CD4-positive, alpha-beta T cell treated with Interleukin-17A for 1 hour (primary cell): ENCODE data around the gene GRB10.
"Not testable (repeated sequence)": the region's sequence is repeated elsewhere in the genome, so short reads cannot be mapped to it uniquely, and the experiment has no call there.

Experiments
- DNase-seq: peaks from one replicate; pipeline ENCODE4 v3.0.0-alpha.2; 2020

The GRB10 gene

DNA sequence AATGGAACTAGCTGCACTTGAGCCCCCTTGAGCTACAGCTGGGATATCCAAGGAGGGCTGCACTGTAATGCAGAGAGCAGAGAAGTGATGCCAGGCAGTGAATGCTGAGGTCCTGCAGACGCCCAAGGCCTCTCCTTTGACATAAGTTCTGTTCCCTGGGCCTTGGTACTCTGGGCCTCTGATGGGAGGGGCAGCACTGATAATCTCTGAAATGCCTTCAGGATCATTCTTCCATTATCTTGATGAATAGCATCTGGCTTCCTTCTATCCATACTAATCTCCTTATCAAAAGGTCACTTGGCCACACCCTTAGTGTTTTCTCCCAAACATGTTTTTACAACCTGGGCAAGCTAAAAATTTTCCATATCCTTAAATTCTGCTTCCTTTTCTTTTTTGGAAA is 6.9 kb downstream of the GRB10 start:
- DNase-seq, result no peak

DNA sequence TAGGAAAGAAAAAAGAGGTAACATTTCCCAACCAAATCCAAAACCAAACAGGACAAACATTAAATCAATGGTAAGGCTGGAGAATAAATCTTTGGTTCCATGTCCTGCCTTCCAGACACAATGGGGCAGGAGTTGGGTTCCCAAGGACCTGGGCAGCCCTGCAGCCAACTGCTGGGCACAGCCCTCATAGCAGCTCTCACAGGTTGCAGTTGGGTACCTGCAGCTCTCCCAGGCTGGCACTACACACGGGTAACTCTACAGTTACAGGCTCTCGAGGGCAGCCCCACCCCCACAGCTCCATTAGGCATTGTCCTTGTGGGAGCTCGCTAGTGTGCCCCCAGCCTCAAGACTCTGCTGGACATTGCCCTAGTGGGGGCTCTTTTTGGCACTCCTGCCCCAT is 7.5 kb downstream of the GRB10 start:
- DNase-seq, result no peak

DNA sequence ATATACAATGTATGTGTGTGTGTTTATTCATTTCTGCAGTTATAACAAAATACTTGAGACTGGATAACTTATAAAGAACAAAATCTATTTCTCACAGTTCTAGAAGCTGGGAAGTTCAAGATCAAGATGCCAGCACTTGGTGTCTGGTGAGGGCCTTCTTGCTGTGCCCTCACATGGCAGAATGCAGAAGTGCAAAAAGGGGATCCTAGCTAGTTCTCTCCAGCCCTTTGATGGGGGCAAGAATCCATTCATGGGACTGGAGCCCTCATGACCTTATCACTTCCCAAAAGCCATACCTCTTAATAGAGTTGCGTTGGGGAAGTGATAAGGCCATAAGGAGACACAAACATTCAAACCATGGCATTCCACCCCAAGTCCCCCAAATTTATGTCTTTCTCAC is 8.4 kb downstream of the GRB10 start:
- no peak for DNase-seq

DNA sequence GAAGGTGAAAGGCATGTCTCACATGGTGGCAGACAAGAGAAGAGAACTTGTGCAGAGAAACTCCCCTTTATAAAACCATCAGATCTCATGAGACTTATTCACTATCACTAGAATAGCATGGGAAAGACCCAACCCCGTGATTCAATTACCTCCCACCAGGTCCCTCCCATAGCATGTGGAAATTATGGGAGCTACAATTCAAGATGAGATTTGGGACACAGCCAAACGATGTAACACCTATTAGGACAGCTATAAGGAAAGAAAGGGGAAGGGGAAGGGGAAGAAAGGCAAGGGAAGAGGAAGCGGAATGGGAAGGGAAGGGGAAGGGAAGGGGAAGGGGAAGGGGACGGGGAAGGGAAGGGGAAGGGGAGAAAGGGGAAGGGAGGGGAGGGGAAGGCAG is 9.6 kb downstream of the GRB10 start:
- DNase-seq, result not testable (repeated sequence)

DNA sequence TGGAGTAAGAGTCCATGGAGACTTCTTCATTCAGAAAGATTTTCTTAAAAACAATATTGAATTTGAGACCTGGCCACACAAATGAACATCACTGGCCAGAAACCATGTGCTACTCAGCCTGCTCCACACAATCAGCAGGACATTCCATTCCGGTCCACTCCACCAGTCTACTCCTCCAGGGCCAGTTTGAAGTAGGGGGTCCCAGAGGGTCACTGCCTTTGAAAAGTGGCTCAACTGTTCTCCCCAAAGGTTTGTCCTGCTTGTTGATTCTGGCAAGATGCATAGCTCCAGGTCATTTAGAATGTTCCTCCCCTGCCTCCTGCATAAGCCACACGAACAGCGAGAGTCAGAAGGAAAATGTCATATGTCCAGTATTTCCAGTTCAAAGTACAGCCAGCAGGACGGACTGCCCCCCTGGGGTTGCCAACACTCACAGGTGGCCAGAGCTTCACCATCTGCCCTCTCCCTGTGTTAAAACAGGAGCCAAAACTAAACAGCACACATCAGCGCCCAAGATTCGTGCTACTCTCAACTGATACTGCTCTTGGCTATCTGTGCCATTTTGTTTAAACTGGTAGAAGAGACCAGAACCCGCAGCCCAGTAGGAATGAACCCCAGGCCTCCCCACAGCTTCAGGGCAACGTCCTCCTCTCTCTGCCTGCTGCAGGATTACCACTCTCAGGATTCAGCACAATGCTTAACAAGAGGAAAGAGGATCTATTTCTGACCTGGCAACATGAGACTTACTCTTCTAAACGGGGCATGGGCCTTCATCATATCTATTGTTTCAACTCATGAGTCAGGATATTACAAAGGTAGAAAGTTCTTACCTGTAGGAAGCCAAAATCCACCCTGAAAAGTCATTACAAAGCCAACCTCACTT is 11.3 kb downstream of the GRB10 start:
- DNase-seq, result no peak

DNA sequence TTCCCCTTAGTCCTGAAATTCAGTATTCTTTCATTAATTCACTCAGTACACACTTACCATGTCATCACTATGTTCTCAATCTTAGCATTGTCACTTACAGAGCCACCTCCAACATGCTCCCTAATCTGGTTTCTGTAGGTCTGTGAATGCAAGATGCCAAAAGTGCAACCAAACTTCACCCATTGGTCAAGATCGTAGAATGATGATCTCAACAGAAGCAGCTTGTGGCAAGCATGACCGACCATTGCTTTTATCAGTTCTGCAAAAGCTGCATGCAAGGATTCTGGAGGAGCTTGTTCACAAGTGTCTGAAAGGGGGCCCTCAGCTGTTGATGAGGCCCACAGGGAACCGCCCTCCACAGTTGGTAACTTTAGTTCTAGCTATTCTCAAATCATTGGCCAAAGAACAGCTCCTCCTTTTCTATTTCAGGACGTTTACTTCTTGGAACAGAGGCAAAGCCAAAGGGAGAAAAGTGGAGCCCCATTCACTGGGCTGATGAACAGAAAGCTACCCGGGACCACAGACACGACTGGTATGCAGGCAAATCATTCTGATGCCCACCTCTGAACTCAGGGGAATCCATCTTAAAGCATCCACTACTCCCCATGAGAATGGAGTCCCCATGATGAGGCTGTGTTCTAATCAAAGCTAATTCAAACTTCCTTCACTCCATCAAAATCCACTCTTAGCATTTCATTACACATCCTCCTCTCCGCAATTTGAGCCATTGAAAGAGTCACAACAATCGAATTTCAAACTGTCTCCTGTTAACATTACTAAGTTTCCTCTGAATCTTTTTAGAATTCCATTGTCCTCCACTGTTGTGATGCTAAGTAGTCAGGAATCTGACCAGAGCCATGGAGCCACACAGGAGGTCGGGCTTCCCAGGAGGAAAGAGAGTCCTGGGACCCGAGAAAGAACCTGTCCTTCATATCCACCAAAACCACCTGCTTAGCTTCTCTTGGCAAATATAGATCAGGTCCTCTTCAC is 13.9 kb downstream of the GRB10 start:
- no peak for DNase-seq

DNA sequence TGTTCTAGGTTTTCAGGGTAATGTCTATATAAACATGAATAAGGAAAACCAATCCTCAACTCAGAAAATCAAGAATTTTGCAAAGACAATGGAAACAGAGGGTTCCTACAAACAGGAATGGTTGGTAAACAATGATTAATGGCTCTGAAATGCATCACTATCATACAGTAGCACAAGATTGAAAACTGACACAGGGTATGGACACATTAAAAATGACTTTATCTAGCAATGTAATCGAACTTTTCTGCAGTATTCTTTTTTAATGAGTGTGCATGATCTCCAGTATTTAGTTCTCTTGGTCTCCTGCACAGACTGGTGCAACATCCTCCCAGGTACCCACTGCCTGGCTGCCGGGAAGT is 15.9 kb downstream of the GRB10 start:
- no peak for DNase-seq

DNA sequence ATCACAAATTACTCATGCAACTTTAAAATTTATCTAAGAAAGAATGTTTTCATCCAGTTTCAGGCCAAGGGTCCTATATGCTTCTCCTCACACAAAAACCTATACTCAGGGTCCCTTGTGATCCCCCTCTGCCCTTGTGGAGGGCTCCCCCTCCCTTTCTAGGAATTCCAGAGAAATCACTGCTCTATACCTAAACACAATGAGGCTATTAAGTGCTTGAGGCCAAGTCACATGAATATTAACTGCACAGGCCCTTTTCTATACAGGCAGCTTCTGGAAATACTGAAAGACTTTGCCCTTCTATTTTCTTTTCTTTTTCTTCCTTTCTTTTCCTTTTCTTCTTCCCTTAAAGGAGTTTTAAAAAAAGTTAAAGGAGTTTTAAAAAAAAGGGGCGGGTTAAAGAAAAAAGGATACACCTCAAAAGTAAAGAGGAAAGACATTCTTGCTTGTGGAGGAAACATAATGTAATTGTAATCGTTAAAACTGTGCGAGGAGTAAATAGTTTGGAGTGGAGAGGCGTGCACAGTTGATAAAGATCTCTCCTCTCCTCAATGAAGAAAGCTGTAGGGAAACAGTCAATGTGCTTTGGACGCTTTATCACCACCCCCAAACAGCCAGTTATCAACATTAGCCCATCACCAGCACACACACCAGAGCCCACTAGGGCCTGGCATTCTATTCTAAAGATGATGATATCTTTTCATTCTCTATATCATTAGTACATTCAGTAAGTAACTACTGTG is 16.4 kb downstream of the GRB10 start:
- no peak for DNase-seq

DNA sequence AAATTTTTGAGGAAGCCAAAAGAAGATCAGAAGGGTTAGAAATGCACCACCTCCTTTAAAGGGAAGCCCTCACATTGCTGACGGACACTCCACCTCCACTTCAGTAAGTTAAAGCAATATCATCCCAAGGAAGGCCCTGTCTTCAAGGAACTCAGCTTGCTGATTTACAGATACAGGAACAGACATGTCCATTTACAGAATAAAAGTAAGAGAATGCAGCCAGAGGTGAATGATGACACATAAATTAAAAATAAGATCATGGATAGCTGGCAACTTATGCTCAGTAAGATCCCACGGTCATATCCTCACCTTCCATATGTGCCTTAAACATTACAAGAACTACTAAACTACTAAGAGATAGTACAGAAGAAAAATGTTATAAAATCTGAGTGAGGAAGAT is 20.4 kb downstream of the GRB10 start:
- DNase-seq, result no peak

DNA sequence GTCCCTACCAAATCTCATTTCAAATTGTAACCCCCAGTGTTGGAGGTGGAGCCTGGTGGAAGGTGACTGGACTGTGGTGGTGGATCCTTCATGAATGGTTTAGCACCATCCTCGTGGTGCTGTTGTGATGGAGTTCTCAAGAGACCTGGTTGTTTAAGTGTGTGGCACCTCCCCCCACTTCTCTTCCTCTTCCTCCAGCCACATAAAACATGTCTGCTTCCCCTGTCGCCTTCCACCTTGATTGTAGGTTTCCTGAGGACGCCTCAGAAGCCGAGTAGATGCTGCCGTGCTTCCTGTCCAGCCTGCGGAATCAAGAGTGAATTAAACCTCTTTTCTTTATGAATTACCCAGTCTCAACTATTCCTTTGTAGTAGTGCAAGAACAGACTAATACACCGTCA is 21.0 kb downstream of the GRB10 start:
- no peak for DNase-seq

DNA sequence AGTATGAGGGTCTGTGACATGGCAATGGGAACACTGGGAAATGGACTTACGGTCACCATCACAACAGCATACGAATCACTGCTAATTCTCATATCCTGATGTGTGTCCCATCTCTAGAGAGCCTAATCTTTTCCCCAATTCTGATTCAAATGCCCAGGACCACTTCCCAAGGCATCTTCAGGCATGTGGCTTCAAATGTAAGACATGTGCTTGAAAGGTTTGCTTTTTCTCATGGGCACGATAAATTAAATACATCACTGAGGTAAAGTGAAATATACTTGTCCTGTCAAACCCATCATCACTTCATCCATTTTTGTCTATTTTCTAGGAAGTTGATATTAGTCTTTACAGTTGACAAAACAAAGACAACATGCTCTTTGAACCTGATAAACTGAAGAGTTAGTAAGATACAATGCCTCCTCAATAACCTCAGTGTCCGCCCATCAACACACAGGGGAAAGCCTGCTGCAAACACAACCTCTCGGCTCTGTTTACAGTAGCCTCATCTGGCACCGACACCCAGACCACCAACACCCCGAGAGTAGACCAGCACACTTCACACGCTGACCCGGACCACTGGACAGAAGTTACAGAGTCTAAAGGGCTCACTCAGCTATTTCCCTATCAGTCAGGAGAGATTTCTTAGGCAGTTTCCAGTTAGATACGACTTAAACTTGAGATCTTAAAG is 24.8 kb downstream of the GRB10 start:
- no peak for DNase-seq

DNA sequence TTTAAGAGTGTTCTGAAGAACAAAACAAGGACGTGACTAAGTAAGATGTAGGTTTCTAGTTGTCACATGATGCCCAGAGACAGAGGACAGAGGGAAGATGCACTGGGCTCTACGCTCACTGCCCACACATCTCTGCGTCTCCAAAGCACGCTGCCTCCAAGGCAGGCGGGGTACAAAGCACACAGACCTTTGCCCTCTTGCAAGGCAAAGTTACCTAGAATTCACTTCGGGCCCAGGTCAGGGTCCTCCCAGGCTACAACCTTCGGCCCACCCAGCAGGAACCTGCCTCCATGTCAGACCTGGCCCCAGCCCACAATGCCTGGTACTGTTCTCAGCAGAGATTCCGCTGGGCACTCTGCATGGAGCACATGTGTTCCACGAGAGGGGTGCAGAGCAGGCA is 26.5 kb downstream of the GRB10 start:
- DNase-seq, result no peak

DNA sequence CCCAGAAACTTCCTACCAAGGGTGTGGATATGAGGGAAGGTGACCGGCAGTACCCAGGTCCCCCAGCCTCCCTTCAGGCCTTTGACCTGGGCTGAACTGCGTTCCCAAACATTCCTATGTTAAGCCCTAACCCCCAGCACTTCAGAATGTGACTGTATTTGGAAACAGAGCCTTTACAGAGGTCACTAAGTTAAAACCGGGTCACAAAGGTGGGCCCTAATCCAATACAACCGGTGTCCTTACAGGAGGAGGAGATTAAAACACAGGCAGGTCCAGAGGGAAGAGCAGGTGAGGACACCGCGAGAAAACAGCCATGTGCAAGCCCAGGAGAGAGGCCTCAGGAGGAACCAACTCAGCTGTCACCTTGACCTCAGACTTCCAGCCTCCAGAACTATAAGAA is 28.0 kb downstream of the GRB10 start:
- DNase-seq, result no peak

DNA sequence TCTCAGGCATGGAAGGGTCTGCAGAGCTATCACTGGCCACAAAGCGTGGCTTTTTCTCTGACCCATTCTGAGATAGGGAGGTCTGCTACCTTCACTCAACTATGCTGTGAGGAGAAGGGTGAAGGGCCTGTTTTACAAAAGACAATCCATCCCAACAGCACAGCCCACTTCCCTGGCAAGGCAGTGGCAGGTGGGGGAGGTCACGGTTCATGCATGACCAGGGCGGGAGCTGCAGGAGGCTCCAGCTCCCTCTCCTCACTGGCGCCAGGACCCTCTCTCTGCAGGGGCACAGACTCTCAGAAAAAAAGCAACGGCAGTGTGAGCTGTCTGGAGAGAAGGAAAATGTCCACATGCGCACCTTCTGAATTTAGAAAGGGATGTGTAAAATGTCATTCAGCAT is 28.5 kb downstream of the GRB10 start:
- DNase-seq, result no peak

DNA sequence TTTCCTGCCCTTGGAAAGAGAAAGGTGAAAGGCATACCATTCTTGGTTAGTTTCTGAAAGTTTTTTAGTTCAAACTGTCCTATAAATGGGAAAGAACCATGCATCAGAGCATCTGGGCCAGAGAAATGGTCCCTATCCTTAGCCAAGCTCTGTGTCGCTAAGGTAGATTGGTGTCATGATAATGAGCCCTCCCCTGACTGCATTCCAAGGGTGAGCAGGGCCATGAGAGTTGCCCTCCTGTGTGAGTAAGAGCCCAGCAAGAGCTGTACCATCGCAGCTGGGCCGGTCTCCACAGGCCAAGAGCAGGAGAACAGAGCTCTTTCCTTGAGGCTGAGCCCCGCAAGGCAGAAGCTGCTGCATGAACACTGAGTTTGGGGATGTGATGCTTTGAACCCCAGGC is 30.3 kb downstream of the GRB10 start:
- DNase-seq, result no peak

DNA sequence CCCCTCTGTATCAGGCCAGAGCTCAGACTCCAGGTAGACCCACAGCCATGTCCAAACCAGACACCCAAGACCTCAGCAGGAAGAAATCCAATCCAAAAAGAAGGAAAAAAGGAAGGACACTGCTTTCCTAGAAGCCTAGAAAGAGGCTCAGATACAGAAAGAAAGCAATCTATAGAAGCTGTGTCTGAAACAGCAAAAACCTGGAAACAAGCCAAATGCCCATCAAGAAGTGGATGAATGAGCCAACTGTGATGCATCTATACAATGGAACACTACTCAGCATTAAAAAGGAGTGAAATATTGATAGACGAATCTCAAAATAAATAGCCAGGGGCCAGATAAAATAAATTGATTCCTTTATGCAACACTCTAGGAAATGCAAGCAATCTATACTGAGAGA is 31.6 kb downstream of the GRB10 start:
- no peak for DNase-seq

DNA sequence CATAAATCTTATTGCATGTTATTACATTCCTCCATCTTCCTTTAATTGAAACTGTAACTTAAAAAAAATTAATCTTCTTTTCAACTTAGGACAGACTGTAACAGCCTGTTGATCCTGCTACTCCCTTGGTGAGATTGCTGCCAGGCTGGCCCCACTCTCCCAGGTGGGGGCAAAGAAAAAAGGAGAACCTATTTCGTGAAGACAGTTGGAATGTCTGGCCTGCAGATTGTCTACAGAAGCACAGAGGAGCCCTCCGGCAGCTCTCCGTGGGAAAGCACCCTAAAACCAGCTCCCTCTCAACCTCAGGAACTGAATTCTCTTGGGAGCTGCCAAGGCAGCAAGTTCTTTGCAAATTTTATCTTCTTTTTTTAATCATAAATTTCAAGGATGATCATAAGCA is 32.8 kb downstream of the GRB10 start:
- DNase-seq, result no peak

DNA sequence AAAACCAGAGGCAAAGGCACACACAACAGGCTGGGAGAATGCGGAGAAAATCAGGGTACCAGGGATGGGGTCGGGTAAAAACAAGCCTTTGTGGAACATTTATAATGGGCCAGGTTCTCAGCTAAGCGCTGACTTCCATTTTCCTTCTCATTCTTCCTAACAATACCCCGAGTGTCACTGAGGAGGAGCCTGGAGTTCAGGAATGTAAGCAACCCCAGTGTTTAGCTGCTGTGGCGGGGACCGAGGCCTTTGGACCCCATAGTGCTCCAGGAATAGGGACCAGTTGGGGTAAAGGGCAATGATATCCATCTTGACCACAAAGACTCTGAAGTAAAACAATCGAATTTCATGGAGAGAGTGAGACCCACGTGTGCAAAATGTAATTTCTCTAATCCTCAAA is 34.2 kb downstream of the GRB10 start:
- DNase-seq, result no peak

DNA sequence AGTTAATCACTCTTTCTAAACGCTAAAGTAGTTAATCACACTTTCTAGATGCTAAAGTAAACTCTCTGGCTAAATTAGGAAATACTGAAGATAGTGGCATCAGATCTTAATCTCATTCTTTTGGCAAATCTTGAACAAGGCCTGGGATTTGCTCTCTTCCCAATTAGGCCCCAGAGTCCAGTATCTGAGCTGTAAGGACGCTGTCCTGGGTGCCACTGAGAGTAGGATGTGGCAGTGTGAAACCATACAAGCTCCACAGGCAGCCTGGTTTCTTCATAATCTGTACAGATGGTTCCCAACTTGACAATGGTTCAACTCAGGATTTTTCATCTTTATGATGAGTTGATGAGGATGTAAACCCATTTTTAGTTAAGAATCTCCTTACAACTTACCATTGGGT is 36.9 kb downstream of the GRB10 start:
- DNase-seq, result no peak

DNA sequence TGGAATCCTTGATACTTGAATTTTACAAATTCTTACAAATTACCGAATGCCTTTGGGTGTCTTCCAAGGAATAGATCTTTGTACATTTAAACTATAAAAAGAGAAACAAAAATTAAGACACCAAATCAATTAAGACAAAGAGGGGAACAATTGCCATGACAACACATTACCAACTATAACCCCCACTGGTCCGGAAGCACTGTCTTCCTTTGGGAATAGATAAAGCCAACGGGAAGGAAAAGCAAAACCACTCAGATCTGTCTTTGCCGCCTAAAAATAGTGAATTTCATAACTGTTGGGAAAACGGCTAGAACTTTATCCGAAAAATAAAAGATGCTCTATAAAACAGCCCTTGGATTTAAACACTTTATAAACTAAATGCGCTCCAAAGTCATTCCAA is 37.4 kb downstream of the GRB10 start:
- no peak for DNase-seq

DNA sequence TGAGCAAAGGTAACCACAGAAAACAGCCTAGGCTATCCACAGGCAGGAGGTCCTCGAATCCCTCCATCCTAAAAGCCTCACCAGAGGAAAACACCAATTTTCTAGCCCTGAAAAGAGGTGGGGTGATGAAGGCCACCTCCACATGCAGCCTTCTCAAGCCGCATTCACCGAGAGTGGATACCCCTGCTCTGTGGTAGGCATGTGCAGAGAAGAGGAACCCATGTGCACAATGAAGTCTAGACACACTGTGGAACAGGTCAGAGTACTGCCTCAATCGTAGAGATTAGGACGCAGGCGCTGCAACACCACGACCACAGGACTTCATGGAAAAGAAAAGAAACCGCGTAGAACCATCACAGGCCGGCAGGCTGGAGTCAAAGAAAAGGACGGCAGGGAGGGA is 38.8 kb downstream of the GRB10 start:
- no peak for DNase-seq

DNA sequence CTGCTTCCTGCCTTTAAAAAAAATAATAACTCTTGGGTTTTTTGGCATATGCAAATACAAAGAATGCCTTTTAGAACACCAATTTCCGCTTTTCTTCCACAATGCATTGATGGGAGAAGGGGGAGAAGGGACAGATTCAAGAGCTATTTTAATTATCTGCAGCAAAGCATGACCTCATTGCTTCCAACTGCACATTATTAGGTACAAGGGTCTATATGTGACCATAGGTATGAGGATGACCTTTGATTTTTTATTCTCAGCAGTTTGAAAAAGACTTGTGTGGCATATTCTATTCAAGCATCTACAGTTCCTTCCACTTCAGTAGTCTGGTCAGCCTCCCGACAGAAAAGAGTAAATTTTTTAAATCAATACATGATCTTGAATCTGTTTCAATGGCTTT is 39.7 kb downstream of the GRB10 start:
- DNase-seq, result no peak

DNA sequence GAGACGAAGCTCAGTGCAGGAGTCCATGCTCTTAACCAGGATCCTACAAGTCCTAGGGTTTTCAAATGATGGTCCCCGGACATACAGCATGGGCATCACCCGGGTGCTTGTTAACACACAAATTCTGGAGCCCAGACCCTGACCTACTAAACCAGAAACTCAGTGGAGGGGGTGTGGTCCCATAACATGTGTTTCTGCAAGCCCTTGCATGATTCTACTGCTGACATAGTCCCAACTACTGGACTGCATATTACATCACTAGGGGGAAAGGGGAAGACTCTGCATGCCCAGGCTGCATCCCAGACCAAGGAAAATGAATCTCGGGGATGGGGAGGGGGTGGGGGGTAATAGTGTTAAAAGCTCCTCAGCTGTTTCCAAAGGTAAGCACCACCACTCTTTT is 40.3 kb downstream of the GRB10 start:
- no peak for DNase-seq
